HepG2 (cell line): ENCODE results near the gene ZBTB46. TPM values are rescaled to one million over a fixed set of nuclear protein-coding genes. Genes with fewer than 3 reads are reported as not detected.

Experiments
- AGO2 ChIP-seq: fragments of 200-400 bp; formaldehyde crosslinking; optimal IDR thresholded peaks from 2 replicates; pipeline ENCODE3; 2017; ENCODE audit warnings: mild to moderate bottlenecking, low read depth, low read length, moderate library complexity
- CTCF ChIP-seq: sonication (generic); formaldehyde crosslinking; IDR thresholded peaks from 2 replicates; pipeline ENCODE4 v1.5.0; 2020; ENCODE audit warnings: mild to moderate bottlenecking, missing genetic modification reagents, moderate library complexity
- GATA4 ChIP-seq: sonication (generic); IDR thresholded peaks from 2 replicates; pipeline ENCODE4 v1.6.1; 2016; ENCODE audit warnings: antibody characterized with exemption, low read depth, borderline replicate concordance
- HMGXB3 ChIP-seq: sonication (generic); formaldehyde crosslinking; IDR thresholded peaks from 2 replicates; pipeline ENCODE4 v1.4.0; 2020; ENCODE audit warnings: missing genetic modification reagents, borderline replicate concordance
- NR2C2 ChIP-seq: sonication (generic); formaldehyde crosslinking; IDR thresholded peaks from 2 replicates; pipeline ENCODE4 v1.4.0; 2020; ENCODE audit warnings: missing genetic modification reagents, mild to moderate bottlenecking, moderate library complexity, borderline replicate concordance
- SAFB2 ChIP-seq: sonication (generic); formaldehyde crosslinking; IDR thresholded peaks from 2 replicates; pipeline ENCODE4 v1.5.1; 2020; ENCODE audit warnings: missing genetic modification reagents, low read depth, mild to moderate bottlenecking, borderline replicate concordance
- SNAPC4 ChIP-seq: sonication (generic); formaldehyde crosslinking; IDR thresholded peaks from 2 replicates; pipeline ENCODE4 v1.4.0; 2020; ENCODE audit warnings: mild to moderate bottlenecking, missing genetic modification reagents
- U2AF2 ChIP-seq: fragments of 200-400 bp; formaldehyde crosslinking; IDR thresholded peaks from 2 replicates; pipeline ENCODE4 v1.6.1; 2017; ENCODE audit warnings: low read depth, mild to moderate bottlenecking, low read length
- ZBTB3 ChIP-seq: sonication (generic); formaldehyde crosslinking; IDR thresholded peaks from 2 replicates; pipeline ENCODE4 v1.4.0; 2020; ENCODE audit warnings: low read depth, mild to moderate bottlenecking, moderate library complexity, missing genetic modification reagents, borderline replicate concordance
- ZNF263 ChIP-seq: sonication (generic); formaldehyde crosslinking; IDR thresholded peaks from 2 replicates; pipeline ENCODE4 v1.4.0; 2020; ENCODE audit warnings: missing genetic modification reagents
- ZNF383 ChIP-seq: sonication (generic); formaldehyde crosslinking; IDR thresholded peaks from 2 replicates; pipeline ENCODE4 v1.4.0; 2020; ENCODE audit warnings: missing genetic modification reagents, mild to moderate bottlenecking, borderline replicate concordance
- ZNF414 ChIP-seq: sonication (generic); formaldehyde crosslinking; IDR thresholded peaks from 2 replicates; pipeline ENCODE4 v1.5.0; 2020; ENCODE audit warnings: missing genetic modification reagents
- ZNF550 ChIP-seq: sonication (generic); formaldehyde crosslinking; IDR thresholded peaks from 2 replicates; pipeline ENCODE4 v1.4.0; 2020; ENCODE audit warnings: mild to moderate bottlenecking, missing genetic modification reagents, borderline replicate concordance
- ZNF564 ChIP-seq: sonication (generic); formaldehyde crosslinking; IDR thresholded peaks from 2 replicates; pipeline ENCODE4 v1.8.1; 2023; ENCODE audit warnings: mild to moderate bottlenecking, missing genetic modification reagents
- ZNF607 ChIP-seq: sonication (generic); formaldehyde crosslinking; IDR thresholded peaks from 2 replicates; pipeline ENCODE4 v1.5.1; 2020; ENCODE audit warnings: missing genetic modification reagents, mild to moderate bottlenecking, borderline replicate concordance
- polyA plus RNA-seq, 8 experiments: library from polyadenylated mRNA; depleted of rRNA in 3 of 8; stranded (reverse) in 7 of 8; unstranded in 1 of 8; fragments of >200 nt; fragmentation: Illumina TruSeq in 4 of 8; extraction: Trizol in 4 of 8; gene quantifications; 2 replicates each; pipeline versions ENCODE4 v1.2.1 to v1.2.3, GENCODE V29; 2011 to 2016; ENCODE audit warnings: low read depth in 4 of 8, missing spikeins in 1 of 8, mixed read lengths in 1 of 8; ENCODE audit not compliant: insufficient read depth in 1 of 8
- total RNA-seq, 5 experiments: library from RNA; depleted of rRNA; stranded (reverse); fragments of >200 nt; fragmentation: Illumina TruSeq; extraction: Trizol; gene quantifications; 2 replicates each; pipeline ENCODE4 v1.2.3, GENCODE V29; 2016; ENCODE audit warnings: low read depth in 1 of 5

ZBTB46 gene
- total and polyA plus RNA-seq, 2 of the 13 experiments (the other 11 are each of a cell fraction or from before 2014, with no cell fraction given), result 1.6 to 13.5 TPM

GRCh38 chr20:63738687-63739129, 92.4 kb downstream of the ZBTB46 start (continued):
- 0 out of 2 replicates have a peak, but pooled peaks have one; percentile 1 for TF ChIP-seq CTCF (CRISPR knock-in tag)
- no peak for TF ChIP-seq NR2C2 (CRISPR knock-in tag)
- peak; percentile 6; the same call in 1 of the 2 replicates for TF ChIP-seq ZNF263 (CRISPR knock-in tag)
- TF ChIP-seq ZNF550 (CRISPR knock-in tag), result no peak
- TF ChIP-seq HMGXB3 (CRISPR knock-in tag), result no peak
- TF ChIP-seq ZBTB3 (CRISPR knock-in tag), result peak; percentile 29; the same call in 1 of the 2 replicates
- no peak; the same call in 1 of the 2 replicates for TF ChIP-seq U2AF2
- TF ChIP-seq SNAPC4 (CRISPR knock-in tag), result peak; percentile 61; the same call in 1 of the 2 replicates
- TF ChIP-seq SAFB2, result no peak
- TF ChIP-seq AGO2, result peak; percentile 99
- TF ChIP-seq ZNF414 (CRISPR knock-in tag), result peak; percentile 60; the same call in 1 of the 2 replicates
- no peak; the same call in 1 of the 2 replicates for TF ChIP-seq ZNF607
- TF ChIP-seq ZNF564, result 0 out of 2 replicates have a peak, but pooled peaks have one; percentile 22
- no peak for TF ChIP-seq GATA4
- TF ChIP-seq ZNF383 (CRISPR knock-in tag), result peak; percentile 73; the same call in 1 of the 2 replicates
